Neuronal stem cell (in vitro differentiated cells): ENCODE measurements around the gene ANP32A.

Experiments used
- DNase-seq: peaks from one replicate; pipeline ENCODE4 v3.0.0-alpha.2; 2013; ENCODE audit warnings: low spot score
- H2AFZ ChIP-seq: one replicate; pipeline ENCODE4 v1.6.1; 2013; ENCODE audit warnings: mild to moderate bottlenecking, low read length, inconsistent platforms
- H2AK5ac ChIP-seq: 2 replicates; pipeline ENCODE4 v1.6.1; 2013; ENCODE audit warnings: low read depth, mild to moderate bottlenecking, inconsistent platforms, low read length, moderate library complexity, mixed read lengths
- H2BK120ac ChIP-seq: 2 replicates; pipeline ENCODE4 v1.6.1; 2013; ENCODE audit warnings: low read depth, mild to moderate bottlenecking, inconsistent platforms, low read length, moderate library complexity, mixed read lengths
- H2BK12ac ChIP-seq: one replicate; pipeline ENCODE4 v1.6.1; 2013; ENCODE audit warnings: low read length, inconsistent platforms
- H2BK15ac ChIP-seq: 2 replicates; pipeline ENCODE4 v1.6.1; 2013; ENCODE audit warnings: mild to moderate bottlenecking, low read length, inconsistent platforms, mixed read lengths
- H2BK5ac ChIP-seq: one replicate; pipeline ENCODE4 v1.6.1; 2013; ENCODE audit warnings: inconsistent platforms, mild to moderate bottlenecking, low read length, moderate library complexity
- H3K14ac ChIP-seq: one replicate; pipeline ENCODE4 v1.6.1; 2013; ENCODE audit warnings: low read length, inconsistent platforms
- H3K18ac ChIP-seq: 2 replicates; pipeline ENCODE4 v1.6.1; 2013; ENCODE audit warnings: low read length, inconsistent platforms
- H3K23ac ChIP-seq: 2 replicates; pipeline ENCODE4 v1.6.1; 2013; ENCODE audit warnings: low read depth, mild to moderate bottlenecking, mixed read lengths, low read length, inconsistent platforms; ENCODE audit not compliant: poor library complexity
- H3K27ac ChIP-seq: replicated peaks from 3 replicates; pipeline ENCODE4 v1.5.1; 2013; ENCODE audit warnings: low read length, inconsistent platforms
- H3K27me3 ChIP-seq, 3 experiments: 2 replicates each; pipeline ENCODE4 v1.6.1; 2013; ENCODE audit warnings: low read length in 3 of 3, mild to moderate bottlenecking in 2 of 3, inconsistent platforms in 1 of 3, low read depth in 1 of 3, mixed read lengths in 1 of 3, moderate library complexity in 1 of 3; ENCODE audit not compliant: control insufficient read depth in 3 of 3, insufficient read depth in 3 of 3
- H3K36me3 ChIP-seq, 2 donors: replicated peaks in 1 of 2; 2 replicates each; pipeline ENCODE4 v1.6.1; 2013; ENCODE audit warnings: low read length in 2 of 2; ENCODE audit not compliant: control insufficient read depth in 2 of 2, insufficient read depth in 2 of 2
- H3K4ac ChIP-seq: 2 replicates; pipeline ENCODE4 v1.6.1; 2013; ENCODE audit warnings: inconsistent platforms, mild to moderate bottlenecking, low read length, moderate library complexity
- H3K4me1 ChIP-seq, 2 donors: 1 replicate in 1 of 2; 2 replicates in 1 of 2; pipeline ENCODE4 v1.6.1; 2013; ENCODE audit warnings: low read length in 2 of 2, low read depth in 1 of 2; ENCODE audit not compliant: control insufficient read depth in 2 of 2, insufficient read depth in 1 of 2
- H3K4me2 ChIP-seq: one replicate; pipeline ENCODE4 v1.6.1; 2013; ENCODE audit warnings: mild to moderate bottlenecking, low read length, inconsistent platforms; ENCODE audit not compliant: insufficient read depth, poor library complexity, severe bottlenecking
- H3K4me3 ChIP-seq, 2 donors: 2 replicates each; pipeline ENCODE4 v1.5.1; 2013; ENCODE audit warnings: low read length in 2 of 2, mild to moderate bottlenecking in 2 of 2, inconsistent platforms in 1 of 2, moderate library complexity in 1 of 2
- H3K79me1 ChIP-seq: one replicate; pipeline ENCODE4 v1.6.1; 2013; ENCODE audit warnings: low read depth, mild to moderate bottlenecking, inconsistent platforms, low read length, moderate library complexity
- H3K9ac ChIP-seq: one replicate; pipeline ENCODE4 v1.6.1; 2013; ENCODE audit warnings: mild to moderate bottlenecking, low read depth, low read length, inconsistent platforms; ENCODE audit not compliant: poor library complexity
- H3K9me3 ChIP-seq, 2 donors: replicated peaks in 1 of 2; 2 replicates each; pipeline versions ENCODE3 to v1.6.1; 2013; ENCODE audit warnings: low read length in 2 of 2, mild to moderate bottlenecking in 2 of 2, inconsistent platforms in 1 of 2, low read depth in 1 of 2, mixed read lengths in 1 of 2, moderate library complexity in 1 of 2; ENCODE audit not compliant: control insufficient read depth in 2 of 2, insufficient read depth in 1 of 2
- H4K8ac ChIP-seq: one replicate; pipeline ENCODE4 v1.6.1; 2013; ENCODE audit warnings: low read depth, mild to moderate bottlenecking, inconsistent platforms, low read length, moderate library complexity
- H4K91ac ChIP-seq: one replicate; pipeline ENCODE4 v1.6.1; 2013; ENCODE audit warnings: low read length, low read depth, mild to moderate bottlenecking, inconsistent platforms; ENCODE audit not compliant: poor library complexity
- WGBS, 2 donors: extraction: QIAGEN DNeasy Blood & Tissue Kit; methylation state at CpG; one replicate each; pipeline ENCODE4 v1.1.7; 2013; ENCODE audit warnings: missing lambda C conversion rate in 2 of 2, mixed read lengths in 1 of 2; ENCODE audit not compliant: insufficient read length in 2 of 2, insufficient replicate concordance in 1 of 2; ENCODE audit errors: extremely low coverage in 2 of 2; 5-methylcytosine and 5-hydroxymethylcytosine counted together

The ANP32A gene

GRCh38 chr15:68730976-68731897 lies 89.5 kb downstream of the ANP32A start:
- H3K18ac ChIP-seq = peak overlapping the region; percentile 4
- H3K23ac ChIP-seq = no peak overlapping the region
- peak overlapping the region; percentile 24 for H2BK120ac ChIP-seq
- DNase-seq = no peak
- H3K4ac ChIP-seq = no peak overlapping the region
- no peaks in the 10 kb centered on the region for H3K9me3 ChIP-seq
- no peaks in the 10 kb centered on the region for H3K36me3 ChIP-seq
- H3K27me3 ChIP-seq = peaks cover 0 to 12% (median 0%) of the 10 kb centered on the region in 3 experiments
- no peak overlapping the region for H3K4me3 ChIP-seq
- no CpG with 5 or more reads among the region's 15 CpGs for WGBS, 2 donors
- H2BK15ac ChIP-seq = peak overlapping the region; percentile 45
- no peak overlapping the region for H3K27ac ChIP-seq
- no peak overlapping the region for H2AK5ac ChIP-seq
- no peaks in the 10 kb centered on the region for H3K79me1 ChIP-seq
- peak overlapping the region; percentile 57 for H2AFZ ChIP-seq
- peak overlapping the region; percentile 10 for H3K14ac ChIP-seq
- H2BK12ac ChIP-seq = no peak overlapping the region
- H3K9ac ChIP-seq = no peak overlapping the region
- H3K4me1 ChIP-seq = peaks cover 3 to 9% of the 10 kb centered on the region in 2 donors
- no peak overlapping the region for H4K8ac ChIP-seq
- H4K91ac ChIP-seq = no peak overlapping the region
- no peak overlapping the region for H3K4me2 ChIP-seq
- peak overlapping the region; percentile 10 for H2BK5ac ChIP-seq

- Histone ChIP-seq H2BK15ac (peak overlapping the region; percentile 45), H3K9me3 (no peaks in the 10 kb centered on the region), H3K79me1 (no peaks in the 10 kb centered on the region), H2AK5ac (no peak overlapping the region), H2AFZ (peak overlapping the region; percentile 57), H2BK12ac (peak overlapping the region; percentile 85), H2BK5ac (peak overlapping the region; percentile 10), H3K27me3 (peaks cover 0 to 12% (median 0%) of the 10 kb centered on the region in 3 experiments), H3K27ac (no peak overlapping the region), H4K91ac (no peak overlapping the region), H2BK120ac (peak overlapping the region; percentile 24), H3K9ac (no peak overlapping the region), H3K4ac (no peak overlapping the region), H3K36me3 (no peaks in the 10 kb centered on the region), H3K14ac (peak overlapping the region; percentile 10), H3K23ac (peak overlapping the region; percentile 26), H3K4me1 (peaks cover 3 to 10% of the 10 kb centered on the region in 2 donors), H3K4me2 (no peak overlapping the region), H4K8ac (no peak overlapping the region), H3K4me3 (no peak overlapping the region), H3K18ac (peak overlapping the region; percentile 56)
- WGBS, 2 donors = no CpG with 5 or more reads among the region's 6 CpGs
- DNase-seq = peak; percentile 27
Measured at GRCh38 chr15:68730471-68730919, 90.2 kb downstream of the ANP32A start.

- Histone ChIP-seq H3K27ac (no peak overlapping the region), H3K79me1 (no peaks in the 10 kb centered on the region), H3K4me3 (no peak overlapping the region), H3K14ac (no peak overlapping the region), H2BK15ac (no peak overlapping the region), H3K27me3 (peaks cover 0 to 8% (median 0%) of the 10 kb centered on the region in 3 experiments), H3K23ac (peak overlapping the region; percentile 26), H3K36me3 (no peaks in the 10 kb centered on the region), H2BK5ac (no peak overlapping the region), H4K91ac (no peak overlapping the region), H3K18ac (peak overlapping the region; percentile 56), H3K9ac (no peak overlapping the region), H2AK5ac (no peak overlapping the region), H2BK120ac (no peak overlapping the region), H3K4me2 (no peak overlapping the region), H4K8ac (no peak overlapping the region), H2AFZ (no peak overlapping the region), H3K4me1 (peaks cover 3 to 10% of the 10 kb centered on the region in 2 donors), H2BK12ac (no peak overlapping the region), H3K9me3 (no peaks in the 10 kb centered on the region), H3K4ac (no peak overlapping the region)
- DNase-seq = no peak
- no CpG with 5 or more reads among the region's 8 CpGs for WGBS, 2 donors
Measured at GRCh38 chr15:68729789-68730411, 90.8 kb downstream of the ANP32A start.
